Endodermal cell (in vitro differentiated cells): Measurements from ENCODE around the gene SORL1. TPM values are rescaled to one million over a fixed set of nuclear protein-coding genes. Genes with fewer than 3 reads are reported as not detected.

Experiments used
- DNase-seq: peaks from one replicate; pipeline ENCODE4 v3.0.0-alpha.2; 2017
- H3K27ac ChIP-seq: 2 replicates; pipeline ENCODE4 v1.5.1; 2013; ENCODE audit warnings: mild to moderate bottlenecking, low read depth, low read length, moderate library complexity
- H3K27me3 ChIP-seq: 2 replicates; pipeline ENCODE4 v1.6.1; 2013; ENCODE audit warnings: mild to moderate bottlenecking, low read length, moderate library complexity; ENCODE audit not compliant: insufficient read depth, control insufficient read depth, poor library complexity, severe bottlenecking
- H3K36me3 ChIP-seq: 2 replicates; pipeline ENCODE4 v1.7.0; 2013; ENCODE audit warnings: mild to moderate bottlenecking, low read length, moderate library complexity; ENCODE audit not compliant: control insufficient read depth, insufficient read depth
- H3K4me1 ChIP-seq: one replicate; pipeline ENCODE4 v1.7.0; 2013; ENCODE audit warnings: low read length; ENCODE audit not compliant: control insufficient read depth, insufficient read depth
- H3K4me3 ChIP-seq: 2 replicates; pipeline ENCODE4 v1.5.1; 2013; ENCODE audit warnings: mild to moderate bottlenecking, low read length, moderate library complexity
- H3K9ac ChIP-seq: 2 replicates; pipeline ENCODE4 v1.6.1; 2013; ENCODE audit warnings: mild to moderate bottlenecking, low read length, moderate library complexity; ENCODE audit not compliant: poor library complexity, severe bottlenecking; ENCODE audit errors: extremely low read depth
- H3K9me3 ChIP-seq: 2 replicates; pipeline ENCODE4 v1.6.1; 2013; ENCODE audit warnings: mild to moderate bottlenecking, low read length, moderate library complexity; ENCODE audit not compliant: control insufficient read depth
- H3K27ac Mint-ChIP-seq: 2 replicates; pipeline ENCODE4 v1.8.0; 2020; ENCODE audit warnings: mixed read lengths
- H3K27me3 Mint-ChIP-seq: 2 replicates; pipeline ENCODE4 v1.8.0; 2021; ENCODE audit warnings: mild to moderate bottlenecking, mixed read lengths; ENCODE audit not compliant: insufficient read depth
- H3K36me3 Mint-ChIP-seq: 2 replicates; pipeline ENCODE4 v1.8.0; 2020; ENCODE audit warnings: low read depth, mixed read lengths
- H3K4me1 Mint-ChIP-seq: 2 replicates; pipeline ENCODE4 v1.8.0; 2020; ENCODE audit warnings: mixed read lengths
- H3K4me3 Mint-ChIP-seq: 2 replicates; pipeline ENCODE4 v1.8.0; 2020; ENCODE audit warnings: mild to moderate bottlenecking, moderate library complexity, mixed read lengths
- H3K9me3 Mint-ChIP-seq: 2 replicates; pipeline ENCODE4 v1.8.0; 2020; ENCODE audit warnings: mild to moderate bottlenecking, mixed read lengths
- CTCF ChIP-seq: fragments of 200-600 bp; sonication (generic); conservative IDR thresholded peaks from 2 replicates; pipeline ENCODE4 v1.5.0; 2021; ENCODE audit warnings: antibody characterized with exemption, mild to moderate bottlenecking
- WGBS, 2 experiments: methylation state at CpG; one replicate each; pipeline versions ENCODE4 v1.1.5 to v1.1.7; 2013; ENCODE audit warnings: missing lambda C conversion rate in 2 of 2, mixed read lengths in 1 of 2; ENCODE audit not compliant: insufficient coverage in 1 of 2, insufficient read length in 1 of 2; 5-methylcytosine and 5-hydroxymethylcytosine counted together
- total RNA-seq, 2 donors: library from RNA; stranded (reverse); fragmentation: NEBNext Ultra II Directional in 1 of 2; extraction: Animal tissue kit (Norgen Biotek cat#: 25700) in 1 of 2; gene quantifications; 2 replicates in 1 of 2; 3 replicates in 1 of 2; pipeline ENCODE4 v1.2.1, GENCODE V29; 2021

The SORL1 gene
- total RNA-seq, 2 donors from 2014 or later = 56.4 to 57.5 TPM

- H3K4me3 ChIP-seq = no peak overlapping the region
- peaks cover 81% of the 10 kb centered on the region for H3K36me3 Mint-ChIP-seq
- DNase-seq = no peak
- no peak overlapping the region for H3K27ac Mint-ChIP-seq
- H3K9ac ChIP-seq = no peak overlapping the region
- H3K27me3 ChIP-seq = no peaks in the 10 kb centered on the region
- WGBS, 2 experiments = 89 to 95% methylated on average over 3 to 4 of the region's 4 CpGs
- TF ChIP-seq CTCF = no peak
- no peaks in the 10 kb centered on the region for H3K4me1 ChIP-seq
- no peaks in the 10 kb centered on the region for H3K9me3 Mint-ChIP-seq
- no peaks in the 10 kb centered on the region for H3K9me3 ChIP-seq
- no peak overlapping the region for H3K27ac ChIP-seq
- H3K4me3 Mint-ChIP-seq = no peak overlapping the region
- H3K4me1 Mint-ChIP-seq = no peaks in the 10 kb centered on the region
- no peaks in the 10 kb centered on the region for H3K27me3 Mint-ChIP-seq
- peaks cover 13% of the 10 kb centered on the region for H3K36me3 ChIP-seq
Observed at GRCh38 chr11:121606354-121606753, 154.2 kb downstream of the SORL1 start.

GRCh38 chr11:121607341-121607740, 155.2 kb downstream of the SORL1 start:
- Histone ChIP-seq H3K9me3 (no peaks in the 10 kb centered on the region), H3K9ac (no peak overlapping the region), H3K36me3 (peaks cover 17% of the 10 kb centered on the region), H3K27me3 (no peaks in the 10 kb centered on the region), H3K4me3 (no peak overlapping the region), H3K4me1 (no peaks in the 10 kb centered on the region), H3K27ac (no peak overlapping the region)
- TF ChIP-seq CTCF = no peak
- Mint-ChIP-seq H3K27me3 (no peaks in the 10 kb centered on the region), H3K4me3 (no peak overlapping the region), H3K36me3 (peaks cover 86% of the 10 kb centered on the region), H3K27ac (no peak overlapping the region), H3K4me1 (no peaks in the 10 kb centered on the region), H3K9me3 (no peaks in the 10 kb centered on the region)
- 86 to 94% methylated on average over 1 to 5 of the region's 5 CpGs for WGBS, 2 experiments
- DNase-seq = no peak

- Histone ChIP-seq H3K9me3 (no peaks in the 10 kb centered on the region), H3K27ac (no peak overlapping the region), H3K4me1 (no peaks in the 10 kb centered on the region), H3K4me3 (no peak overlapping the region), H3K36me3 (peaks cover 30% of the 10 kb centered on the region), H3K9ac (no peak overlapping the region), H3K27me3 (no peaks in the 10 kb centered on the region)
- peaks cover 91% of the 10 kb centered on the region for H3K36me3 Mint-ChIP-seq
- no peaks in the 10 kb centered on the region for H3K9me3 Mint-ChIP-seq
- H3K4me1 Mint-ChIP-seq = no peaks in the 10 kb centered on the region
- no peak for TF ChIP-seq CTCF
- H3K27me3 Mint-ChIP-seq = no peaks in the 10 kb centered on the region
- no peak for DNase-seq
- 96% methylated on average over 7 to 9 of the region's 9 CpGs for WGBS, 2 experiments
- no peak overlapping the region for H3K27ac Mint-ChIP-seq
- H3K4me3 Mint-ChIP-seq = no peak overlapping the region
Observed at GRCh38 chr11:121608545-121609098, 156.5 kb downstream of the SORL1 start.
